ENCODE measurements around the gene LAT. TPM values are rescaled to one million over a fixed set of nuclear protein-coding genes. Genes with fewer than 3 reads are reported as not detected.

The LAT gene, protein sequence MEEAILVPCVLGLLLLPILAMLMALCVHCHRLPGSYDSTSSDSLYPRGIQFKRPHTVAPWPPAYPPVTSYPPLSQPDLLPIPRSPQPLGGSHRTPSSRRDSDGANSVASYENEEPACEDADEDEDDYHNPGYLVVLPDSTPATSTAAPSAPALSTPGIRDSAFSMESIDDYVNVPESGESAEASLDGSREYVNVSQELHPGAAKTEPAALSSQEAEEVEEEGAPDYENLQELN
- total RNA-seq: 10 to 100 TPM; 10.5 to 52.0 (median 15.9) TPM

DNA sequence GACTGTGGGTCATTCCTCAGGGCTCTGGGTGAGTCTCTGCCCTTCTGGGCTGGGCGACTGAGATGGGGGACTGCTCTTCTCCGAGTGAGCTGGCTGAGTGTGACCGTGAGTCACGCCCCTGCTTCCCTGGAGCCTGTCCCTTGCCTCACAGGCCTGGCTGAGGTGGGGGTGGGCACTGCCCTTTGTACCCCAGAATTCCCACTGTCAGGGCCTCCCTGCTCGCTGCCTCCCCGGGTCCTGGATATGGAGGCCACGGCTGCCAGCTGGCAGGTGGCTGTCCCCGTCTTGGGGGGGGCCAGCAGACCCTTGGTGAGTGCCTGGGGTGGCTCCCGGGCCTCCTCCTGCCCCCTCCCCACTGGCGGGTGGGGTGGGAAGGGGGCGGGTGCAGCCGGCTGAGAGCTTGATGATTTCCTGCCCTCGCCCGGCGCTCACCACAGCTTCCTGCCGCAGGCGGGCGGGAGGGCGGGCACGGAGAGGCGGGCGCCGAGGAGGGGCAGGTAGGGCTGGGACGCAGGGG lies at the start of gene LAT:
TSS of gene LAT (plus strand) at position 434 of the 517 bp plus-strand sequence. CDS start 366 bp downstream, outside the sequence.
- DNase-seq: peak in 2 of 3 donors; percentile 67 to 83
- peaks cover 0 to 65% (median 0%) of the 10 kb centered on the region in 3 donors for H3K36me3 ChIP-seq
- H3K9me3 ChIP-seq: no peaks in the 10 kb centered on the region
- H3K4me1 ChIP-seq: peaks cover 0 to 10% (median 5%) of the 10 kb centered on the region in 4 donors
- peak within 1 kb of the TSS; percentile 62 to 80 (median 78) for H3K27ac ChIP-seq
- H3K4me3 ChIP-seq: peak within 1 kb of the TSS; percentile 36 to 50 (median 46)
- no peaks in the 10 kb centered on the region for H3K27me3 ChIP-seq
- TF ChIP-seq, protein P1, sequence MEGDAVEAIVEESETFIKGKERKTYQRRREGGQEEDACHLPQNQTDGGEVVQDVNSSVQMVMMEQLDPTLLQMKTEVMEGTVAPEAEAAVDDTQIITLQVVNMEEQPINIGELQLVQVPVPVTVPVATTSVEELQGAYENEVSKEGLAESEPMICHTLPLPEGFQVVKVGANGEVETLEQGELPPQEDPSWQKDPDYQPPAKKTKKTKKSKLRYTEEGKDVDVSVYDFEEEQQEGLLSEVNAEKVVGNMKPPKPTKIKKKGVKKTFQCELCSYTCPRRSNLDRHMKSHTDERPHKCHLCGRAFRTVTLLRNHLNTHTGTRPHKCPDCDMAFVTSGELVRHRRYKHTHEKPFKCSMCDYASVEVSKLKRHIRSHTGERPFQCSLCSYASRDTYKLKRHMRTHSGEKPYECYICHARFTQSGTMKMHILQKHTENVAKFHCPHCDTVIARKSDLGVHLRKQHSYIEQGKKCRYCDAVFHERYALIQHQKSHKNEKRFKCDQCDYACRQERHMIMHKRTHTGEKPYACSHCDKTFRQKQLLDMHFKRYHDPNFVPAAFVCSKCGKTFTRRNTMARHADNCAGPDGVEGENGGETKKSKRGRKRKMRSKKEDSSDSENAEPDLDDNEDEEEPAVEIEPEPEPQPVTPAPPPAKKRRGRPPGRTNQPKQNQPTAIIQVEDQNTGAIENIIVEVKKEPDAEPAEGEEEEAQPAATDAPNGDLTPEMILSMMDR (IDR thresholded peaks at IDR 0.05): no peak
- no peak for TF ChIP-seq POLR2A (IDR thresholded peaks at IDR 0.05)

DNA sequence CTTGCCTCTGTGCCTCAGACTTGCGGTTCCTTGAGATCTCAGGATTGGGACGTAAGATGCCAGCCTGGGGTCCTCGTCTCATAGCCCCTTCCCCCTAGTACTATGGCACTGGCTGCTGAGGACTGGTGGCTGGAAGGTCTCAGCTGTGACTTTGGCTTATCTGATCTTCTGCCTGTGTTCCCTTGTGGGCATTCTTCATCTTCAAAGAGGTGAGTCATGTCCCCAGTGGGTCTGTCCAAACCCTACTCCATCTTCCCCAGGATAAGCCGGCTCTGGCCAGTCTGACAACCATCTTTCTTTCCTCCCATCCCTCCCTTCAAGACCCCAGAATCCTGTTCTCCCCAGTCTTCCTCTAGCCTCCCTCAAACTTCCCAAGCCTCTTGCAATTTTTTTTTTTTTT lies 49.5 kb upstream of the LAT start:
- Histone ChIP-seq H3K9me3 (no peaks in the 10 kb centered on the region), H3K4me3 (no peak overlapping the region), H3K27ac (no peak overlapping the region), H3K36me3 (no peaks in the 10 kb centered on the region), H3K4me1 (peaks cover 0 to 12% (median 4%) of the 10 kb centered on the region in 4 donors), H3K27me3 (no peaks in the 10 kb centered on the region)
- no peak for DNase-seq
- TF ChIP-seq POLR2A (IDR thresholded peaks at IDR 0.05): no peak
- TF ChIP-seq, protein P1 (IDR thresholded peaks at IDR 0.05): no peak

DNA sequence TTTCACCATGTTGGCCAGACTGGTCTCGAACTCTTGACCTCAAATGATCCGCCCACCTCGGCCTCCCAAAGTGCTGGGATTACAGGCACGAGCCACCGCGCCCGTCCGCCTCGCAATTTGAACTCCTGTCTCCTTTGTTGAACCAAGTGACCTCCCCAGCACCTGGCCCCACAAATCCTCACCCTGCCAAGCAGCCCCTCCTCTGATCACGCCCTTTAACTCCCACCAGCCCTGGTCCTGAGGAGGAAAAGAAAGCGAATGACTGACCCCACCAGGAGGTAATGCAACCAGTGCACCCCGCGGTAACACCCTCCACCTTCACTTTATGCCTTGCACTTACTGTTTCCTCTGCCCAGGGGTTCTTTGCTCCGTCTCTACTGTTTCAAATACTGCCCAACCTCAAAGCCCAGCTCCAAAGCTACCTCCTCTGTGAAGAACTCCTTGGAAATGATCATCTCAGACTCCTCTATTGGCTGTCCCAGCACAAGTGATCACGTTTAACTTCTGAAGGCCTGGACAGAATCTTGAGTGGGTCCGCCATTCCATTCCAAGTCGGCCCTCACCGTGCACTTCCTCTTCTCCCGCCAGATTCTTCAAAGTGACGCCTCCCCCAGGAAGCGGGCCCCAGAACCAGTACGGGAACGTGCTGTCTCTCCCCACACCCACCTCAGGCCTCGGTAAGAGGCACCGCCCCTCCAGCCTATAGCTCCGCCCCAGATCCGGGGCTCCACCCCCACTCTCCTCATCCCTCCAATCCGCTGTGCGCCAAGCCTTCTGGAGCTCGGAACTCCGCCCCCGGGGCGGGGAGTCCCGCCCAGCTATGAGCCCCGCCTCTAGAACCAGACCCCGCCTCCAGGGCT lies 48.7 kb upstream of the LAT start:
- TF ChIP-seq, protein P1 (IDR thresholded peaks at IDR 0.05): no peak
- no peak for TF ChIP-seq POLR2A (IDR thresholded peaks at IDR 0.05)
- H3K27ac ChIP-seq: peak overlapping the region in 2 of 4 donors; percentile 13 to 38
- peaks cover 0 to 12% (median 2%) of the 10 kb centered on the region in 4 donors for H3K4me1 ChIP-seq
- H3K27me3 ChIP-seq: no peaks in the 10 kb centered on the region
- peak overlapping the region in 3 of 4 donors; percentile 8 to 37 (median 33) for H3K4me3 ChIP-seq
- no peaks in the 10 kb centered on the region for H3K9me3 ChIP-seq
- no peaks in the 10 kb centered on the region for H3K36me3 ChIP-seq
- peak; percentile 65 to 95 (median 93) for DNase-seq

DNA sequence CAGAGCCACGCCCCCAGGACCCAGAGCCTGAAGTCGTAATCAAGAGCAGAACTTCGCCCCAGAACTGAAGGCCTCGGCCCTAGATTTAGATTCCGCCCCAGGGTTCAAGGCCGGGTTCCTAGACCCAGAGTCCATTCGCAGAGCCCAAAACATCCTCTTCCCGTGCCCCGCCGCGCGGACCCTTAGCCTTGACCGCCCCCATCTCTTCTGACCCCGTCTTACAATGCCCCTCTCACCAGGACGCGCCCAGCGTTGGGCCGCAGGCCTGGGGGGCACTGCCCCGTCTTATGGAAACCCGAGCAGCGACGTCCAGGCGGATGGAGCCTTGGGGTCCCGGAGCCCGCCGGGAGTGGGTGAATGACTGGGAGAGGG lies 48.1 kb upstream of the LAT start:
- DNase-seq: no peak
- peaks cover 0 to 12% (median 0%) of the 10 kb centered on the region in 4 donors for H3K4me1 ChIP-seq
- H3K36me3 ChIP-seq: no peaks in the 10 kb centered on the region
- no peaks in the 10 kb centered on the region for H3K9me3 ChIP-seq
- no peak for TF ChIP-seq POLR2A (IDR thresholded peaks at IDR 0.05)
- TF ChIP-seq, protein P1 (IDR thresholded peaks at IDR 0.05): no peak
- H3K4me3 ChIP-seq: no peak overlapping the region
- peak overlapping the region in 1 of 4 donors; percentile 13 for H3K27ac ChIP-seq
- no peaks in the 10 kb centered on the region for H3K27me3 ChIP-seq

DNA sequence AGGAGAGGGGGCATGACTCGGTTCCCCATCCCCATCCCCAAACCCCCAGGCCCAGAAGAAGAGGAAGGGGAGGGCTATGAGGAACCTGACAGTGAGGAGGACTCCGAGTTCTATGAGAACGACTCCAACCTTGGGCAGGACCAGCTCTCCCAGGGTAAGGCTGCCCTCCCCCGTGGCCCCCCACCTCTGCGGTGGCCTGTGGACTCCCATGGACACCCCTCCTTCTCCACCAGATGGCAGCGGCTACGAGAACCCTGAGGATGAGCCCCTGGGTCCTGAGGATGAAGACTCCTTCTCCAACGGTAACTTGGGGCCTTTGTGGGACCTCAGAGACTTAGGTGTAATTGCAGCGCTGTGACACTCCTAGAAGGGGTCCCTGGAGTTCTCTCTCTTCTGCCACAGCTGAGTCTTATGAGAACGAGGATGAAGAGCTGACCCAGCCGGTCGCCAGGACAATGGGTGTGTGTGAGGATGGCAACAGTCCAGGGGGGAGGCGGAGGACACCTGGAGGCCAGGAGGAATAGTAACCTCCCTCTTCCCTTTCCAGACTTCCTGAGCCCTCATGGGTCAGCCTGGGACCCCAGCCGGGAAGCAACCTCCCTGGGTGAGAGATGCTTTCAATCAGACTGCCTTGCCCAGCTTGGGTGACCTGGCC lies 47.5 kb upstream of the LAT start:
- Histone ChIP-seq H3K36me3 (no peaks in the 10 kb centered on the region), H3K27me3 (no peaks in the 10 kb centered on the region), H3K4me3 (no peak overlapping the region), H3K4me1 (peaks cover 0 to 12% (median 0%) of the 10 kb centered on the region in 4 donors), H3K9me3 (no peaks in the 10 kb centered on the region), H3K27ac (no peak overlapping the region)
- no peak for TF ChIP-seq POLR2A (IDR thresholded peaks at IDR 0.05)
- TF ChIP-seq, protein P1 (IDR thresholded peaks at IDR 0.05): no peak
- DNase-seq: no peak
